ENCODE results near the gene ZNF513.

DNA sequence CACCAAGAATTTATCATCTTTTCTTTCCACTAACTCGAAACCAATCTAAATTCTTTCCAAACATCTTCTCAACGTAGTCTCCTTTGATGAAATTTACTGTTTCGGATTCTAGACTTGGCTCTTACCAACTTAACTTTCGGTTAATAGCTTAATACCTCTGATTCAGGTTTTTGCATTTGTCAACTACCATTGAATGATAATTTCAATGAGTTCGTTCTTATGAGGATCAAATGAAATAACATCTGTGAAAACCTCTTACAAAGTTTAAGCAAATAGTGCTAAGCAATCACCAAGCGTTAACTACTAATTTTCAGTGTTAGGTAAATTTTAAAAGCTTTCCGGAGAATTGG is 47.3 kb upstream of the ZNF513 start:
- TF ChIP-seq CTCF (IDR thresholded peaks at IDR 0.05): no peak
- TF ChIP-seq POLR2A (IDR thresholded peaks at IDR 0.05): no peak

All from esophagus squamous epithelium (tissue), 4 donors.